ENCODE data around the gene PRKG1.

PRKG1 gene

GRCh38 chr10:51076299-51076841, 2.1 kb downstream of the PRKG1 start:
- DNase-seq = no peak

- DNase-seq = no peak
Measured at GRCh38 chr10:51077074-51077473, 2.8 kb downstream of the PRKG1 start.

- DNase-seq = no peak
Measured at GRCh38 chr10:51077507-51077906, 3.2 kb downstream of the PRKG1 start.

GRCh38 chr10:51079331-51079730, 5.0 kb downstream of the PRKG1 start:
- DNase-seq = no peak

- DNase-seq = no peak
Measured at GRCh38 chr10:51079766-51080165, 5.5 kb downstream of the PRKG1 start.

GRCh38 chr10:51080311-51081006, 6.2 kb downstream of the PRKG1 start:
- no peak for DNase-seq

- DNase-seq = no peak
Measured at GRCh38 chr10:51082857-51083256, 8.6 kb downstream of the PRKG1 start.

GRCh38 chr10:51083356-51083853, 9.1 kb downstream of the PRKG1 start:
- no peak for DNase-seq

- no peak for DNase-seq
Measured at GRCh38 chr10:51085204-51085603, 10.9 kb downstream of the PRKG1 start.

- no peak for DNase-seq
Measured at GRCh38 chr10:51086710-51087109, 12.4 kb downstream of the PRKG1 start.

GRCh38 chr10:51087114-51087513, 12.8 kb downstream of the PRKG1 start:
- DNase-seq = no peak

- DNase-seq = no peak
Measured at GRCh38 chr10:51090190-51090589, 15.9 kb downstream of the PRKG1 start.

GRCh38 chr10:51092402-51092801, 18.1 kb downstream of the PRKG1 start:
- DNase-seq = peak in 43 of 56 donors; percentile 1 to 71 (median 31)

GRCh38 chr10:51095444-51095843, 21.2 kb downstream of the PRKG1 start:
- DNase-seq = peak in 1 of 56 donors; percentile 1

- DNase-seq = no peak
Measured at GRCh38 chr10:51097546-51097945, 23.3 kb downstream of the PRKG1 start.

GRCh38 chr10:51100221-51100620, 25.9 kb downstream of the PRKG1 start:
- no peak for DNase-seq

GRCh38 chr10:51103554-51104217, 29.4 kb downstream of the PRKG1 start:
- DNase-seq = no peak

- no peak for DNase-seq
Measured at GRCh38 chr10:51106311-51106945, 32.1 kb downstream of the PRKG1 start.

GRCh38 chr10:51108406-51108805, 34.1 kb downstream of the PRKG1 start:
- no peak for DNase-seq

GRCh38 chr10:51109801-51110533, 35.7 kb downstream of the PRKG1 start:
- DNase-seq = no peak

- DNase-seq = no peak
Measured at GRCh38 chr10:51112013-51112412, 37.7 kb downstream of the PRKG1 start.

All from amygdala (tissue), 56 donors.